ENCODE results near the gene RNF168.
"Not testable (repeated sequence)": the region's sequence is repeated elsewhere in the genome, so short reads cannot be mapped to it uniquely, and the experiment has no call there.

RNF168 gene

GRCh38 chr3:196537319-196537984, 33.9 kb upstream of the RNF168 start:
- no peak for TF ChIP-seq Cebpa-rat (IDR thresholded peaks at IDR 0.05)
- Histone ChIP-seq H3K4me2 (no peak overlapping the region), H3K36me3 (no peaks in the 10 kb centered on the region), H3K4me1 (no peaks in the 10 kb centered on the region), H3K9me3 (replicated peaks in 1 of 11) (0 out of 22 replicates have a peak, but pooled peaks cover 0 to under 1% (median 0%) of the 10 kb centered on the region in 11 experiments), H3K27me3 (no peaks in the 10 kb centered on the region), H3K4me3 (no peak overlapping the region), H4K20me1 (no peaks in the 10 kb centered on the region), H3K9ac (no peak overlapping the region), H3K27ac (no peak overlapping the region)

GRCh38 chr3:196533260-196533681, 29.7 kb upstream of the RNF168 start:
- Histone ChIP-seq H3K36me3 (no peaks in the 10 kb centered on the region), H3K4me1 (peaks cover 0 to 3% (median 0%) of the 10 kb centered on the region in 10 experiments; a peak in 1 of 20 replicates), H3K4me3 (no peak overlapping the region), H3K27me3 (no peaks in the 10 kb centered on the region), H4K20me1 (no peaks in the 10 kb centered on the region), H3K9ac (no peak overlapping the region), H3K27ac (no peak overlapping the region), H3K9me3 (replicated peaks in 1 of 11) (peaks cover 9 to 28% (median 17%) of the 10 kb centered on the region in 11 experiments; a peak in 19 of 22 replicates), H3K4me2 (no peak overlapping the region)
- TF ChIP-seq Cebpa-rat (IDR thresholded peaks at IDR 0.05) = no peak

GRCh38 chr3:196531418-196531817, 27.9 kb upstream of the RNF168 start:
- Histone ChIP-seq H3K27ac (no peak overlapping the region), H3K4me2 (no peak overlapping the region), H3K27me3 (no peaks in the 10 kb centered on the region), H3K36me3 (no peaks in the 10 kb centered on the region), H3K9ac (no peak overlapping the region), H3K9me3 (replicated peaks in 1 of 11) (peaks cover 9 to 28% (median 18%) of the 10 kb centered on the region in 11 experiments; a peak in 19 of 22 replicates), H3K4me1 (peaks cover 0 to 13% (median 6%) of the 10 kb centered on the region in 10 experiments; a peak in 10 of 20 replicates), H3K4me3 (no peak overlapping the region), H4K20me1 (no peaks in the 10 kb centered on the region)
- TF ChIP-seq Cebpa-rat (IDR thresholded peaks at IDR 0.05) = no peak

GRCh38 chr3:196528639-196529233, 25.2 kb upstream of the RNF168 start:
- TF ChIP-seq Cebpa-rat (IDR thresholded peaks at IDR 0.05) = no peak
- H3K4me3 ChIP-seq = peak overlapping the region; percentile 43 to 65 (median 53)
- H3K27ac ChIP-seq = peak overlapping the region; percentile 5 to 74 (median 58); a peak in 19 of 22 replicates
- H3K9ac ChIP-seq = peak overlapping the region; percentile 52 to 75 (median 68); a peak in 21 of 22 replicates
- H3K27me3 ChIP-seq = no peaks in the 10 kb centered on the region
- peaks cover 0 to 13% (median 6%) of the 10 kb centered on the region in 10 experiments; a peak in 10 of 20 replicates for H3K4me1 ChIP-seq
- no peaks in the 10 kb centered on the region for H3K36me3 ChIP-seq
- peaks cover 9 to 40% (median 18%) of the 10 kb centered on the region in 11 experiments; a peak in 20 of 22 replicates for H3K9me3 ChIP-seq (replicated peaks in 1 of 11)
- peak overlapping the region; percentile 49 to 78 (median 68) for H3K4me2 ChIP-seq
- H4K20me1 ChIP-seq = no peaks in the 10 kb centered on the region

- H4K20me1 ChIP-seq = no peaks in the 10 kb centered on the region
- peaks cover 0 to 13% (median 6%) of the 10 kb centered on the region in 10 experiments; a peak in 10 of 20 replicates for H3K4me1 ChIP-seq
- no peak overlapping the region for H3K4me2 ChIP-seq
- H3K27me3 ChIP-seq = no peaks in the 10 kb centered on the region
- H3K9ac ChIP-seq = no peak overlapping the region
- TF ChIP-seq Cebpa-rat (IDR thresholded peaks at IDR 0.05) = no peak
- H3K36me3 ChIP-seq = no peaks in the 10 kb centered on the region; a peak in 2 of 22 replicates
- no peak overlapping the region for H3K4me3 ChIP-seq
- H3K27ac ChIP-seq = no peak overlapping the region
- H3K9me3 ChIP-seq (replicated peaks in 1 of 11) = peaks cover 32 to 57% (median 36%) of the 10 kb centered on the region in 11 experiments
These were observed 21.6 kb upstream of the RNF168 start for GRCh38 chr3:196525141-196525540.

- Histone ChIP-seq H3K9me3 (replicated peaks in 1 of 11) (peaks cover 38 to 63% (median 42%) of the 10 kb centered on the region in 11 experiments), H3K4me2 (no peak overlapping the region), H3K27me3 (no peaks in the 10 kb centered on the region), H3K4me3 (no peak overlapping the region), H3K4me1 (peaks cover 0 to 13% (median 6%) of the 10 kb centered on the region in 10 experiments; a peak in 10 of 20 replicates), H3K36me3 (no peaks in the 10 kb centered on the region; a peak in 2 of 22 replicates), H3K9ac (no peak overlapping the region), H4K20me1 (no peaks in the 10 kb centered on the region), H3K27ac (no peak overlapping the region)
- no peak for TF ChIP-seq Cebpa-rat (IDR thresholded peaks at IDR 0.05)
These were observed 21.0 kb upstream of the RNF168 start for GRCh38 chr3:196524527-196524926.

- H3K36me3 ChIP-seq = peaks cover 0 to 4% (median 0%) of the 10 kb centered on the region in 11 experiments; a peak in 3 of 22 replicates
- peaks cover 0 to 13% (median 6%) of the 10 kb centered on the region in 10 experiments; a peak in 10 of 20 replicates for H3K4me1 ChIP-seq
- no peak overlapping the region for H3K9ac ChIP-seq
- H3K27me3 ChIP-seq = no peaks in the 10 kb centered on the region
- H3K9me3 ChIP-seq (replicated peaks in 1 of 11) = peaks cover 42 to 63% (median 47%) of the 10 kb centered on the region in 11 experiments
- no peak overlapping the region for H3K27ac ChIP-seq
- H3K4me3 ChIP-seq = no peak overlapping the region
- no peak overlapping the region for H3K4me2 ChIP-seq
- no peaks in the 10 kb centered on the region for H4K20me1 ChIP-seq
- 0 out of 22 replicates have a peak, but pooled peaks of 1 of the 11 experiments have one; percentile 29 for TF ChIP-seq Cebpa-rat (IDR thresholded peaks at IDR 0.05)
These were observed 20.3 kb upstream of the RNF168 start for GRCh38 chr3:196523841-196524240.

GRCh38 chr3:196521291-196521690, 17.7 kb upstream of the RNF168 start:
- not testable (repeated sequence) for H3K4me1 ChIP-seq, H3K4me3 ChIP-seq, H4K20me1 ChIP-seq, H3K27me3 ChIP-seq, H3K36me3 ChIP-seq, H3K9ac ChIP-seq, H3K4me2 ChIP-seq, H3K27ac ChIP-seq
- peaks cover 63 to 82% (median 66%) of the 10 kb centered on the region in 11 experiments for H3K9me3 ChIP-seq (replicated peaks in 1 of 11)

GRCh38 chr3:196519718-196520082, 16.1 kb upstream of the RNF168 start:
- no peaks in the 10 kb centered on the region for H3K27me3 ChIP-seq
- TF ChIP-seq Cebpa-rat (IDR thresholded peaks at IDR 0.05) = no peak
- H3K4me2 ChIP-seq = no peak overlapping the region
- H4K20me1 ChIP-seq = no peaks in the 10 kb centered on the region
- H3K27ac ChIP-seq = no peak overlapping the region
- H3K9ac ChIP-seq = no peak overlapping the region
- peaks cover 0 to 5% (median 0%) of the 10 kb centered on the region in 11 experiments; a peak in 3 of 22 replicates for H3K36me3 ChIP-seq
- peaks cover 63 to 90% (median 69%) of the 10 kb centered on the region in 11 experiments for H3K9me3 ChIP-seq (replicated peaks in 1 of 11)
- no peaks in the 10 kb centered on the region for H3K4me1 ChIP-seq
- H3K4me3 ChIP-seq = peak overlapping the region in 3 of 10 experiments; percentile 5 to 33 (median 10); a peak in 4 of 20 replicates

All from BLaER1 treated with 17β-estradiol and CSF1 and Interleukin-3, amounts not matched to agents 10 nM and 100 nM (cell line).